HepG2 (cell line): ENCODE results near the gene FOXL3. TPM values are rescaled to one million over a fixed set of nuclear protein-coding genes. Genes with fewer than 3 reads are reported as not detected.

Experiments
- MTA3 ChIP-seq: sonication (generic); formaldehyde crosslinking; IDR thresholded peaks from 2 replicates; pipeline ENCODE4 v1.4.0; 2020; ENCODE audit warnings: missing genetic modification reagents
- SOX5 ChIP-seq: IDR thresholded peaks from 2 replicates; pipeline ENCODE4 v1.6.1; 2016; ENCODE audit warnings: borderline replicate concordance
- XBP1 ChIP-seq: sonication (generic); formaldehyde crosslinking; IDR thresholded peaks from 2 replicates; pipeline ENCODE4 v1.5.0; 2020; ENCODE audit warnings: missing genetic modification reagents
- ZNF558 ChIP-seq: sonication (generic); formaldehyde crosslinking; IDR thresholded peaks from 2 replicates; pipeline ENCODE4 v1.9.0; 2022; ENCODE audit warnings: mild to moderate bottlenecking, missing genetic modification reagents, borderline replicate concordance
- ZNF737 ChIP-seq: sonication (generic); formaldehyde crosslinking; IDR thresholded peaks from 2 replicates; pipeline ENCODE4 v1.5.0; 2020; ENCODE audit warnings: missing genetic modification reagents, mild to moderate bottlenecking, borderline replicate concordance
- polyA plus RNA-seq, 8 experiments: library from polyadenylated mRNA; depleted of rRNA in 3 of 8; stranded (reverse) in 7 of 8; unstranded in 1 of 8; fragments of >200 nt; fragmentation: Illumina TruSeq in 4 of 8; extraction: Trizol in 4 of 8; gene quantifications; 2 replicates each; pipeline versions ENCODE4 v1.2.1 to v1.2.3, GENCODE V29; 2011 to 2016; ENCODE audit warnings: low read depth in 4 of 8, missing spikeins in 1 of 8, mixed read lengths in 1 of 8; ENCODE audit not compliant: insufficient read depth in 1 of 8
- total RNA-seq, 5 experiments: library from RNA; depleted of rRNA; stranded (reverse); fragments of >200 nt; fragmentation: Illumina TruSeq; extraction: Trizol; gene quantifications; 2 replicates each; pipeline ENCODE4 v1.2.3, GENCODE V29; 2016; ENCODE audit warnings: low read depth in 1 of 5
- TF ChIP-seq, protein P1 (sequence below): sonication (generic); formaldehyde crosslinking; IDR thresholded peaks from one replicate; pipeline ENCODE4 v1.5.1; 2020; ENCODE audit warnings: mild to moderate bottlenecking, missing genetic modification reagents; ENCODE audit errors: not compliant biosample characterization

The FOXL3 gene
- total and polyA plus RNA-seq, 2 of the 13 experiments (the other 11 are each of a cell fraction or from before 2014, with no cell fraction given): not detected

DNA sequence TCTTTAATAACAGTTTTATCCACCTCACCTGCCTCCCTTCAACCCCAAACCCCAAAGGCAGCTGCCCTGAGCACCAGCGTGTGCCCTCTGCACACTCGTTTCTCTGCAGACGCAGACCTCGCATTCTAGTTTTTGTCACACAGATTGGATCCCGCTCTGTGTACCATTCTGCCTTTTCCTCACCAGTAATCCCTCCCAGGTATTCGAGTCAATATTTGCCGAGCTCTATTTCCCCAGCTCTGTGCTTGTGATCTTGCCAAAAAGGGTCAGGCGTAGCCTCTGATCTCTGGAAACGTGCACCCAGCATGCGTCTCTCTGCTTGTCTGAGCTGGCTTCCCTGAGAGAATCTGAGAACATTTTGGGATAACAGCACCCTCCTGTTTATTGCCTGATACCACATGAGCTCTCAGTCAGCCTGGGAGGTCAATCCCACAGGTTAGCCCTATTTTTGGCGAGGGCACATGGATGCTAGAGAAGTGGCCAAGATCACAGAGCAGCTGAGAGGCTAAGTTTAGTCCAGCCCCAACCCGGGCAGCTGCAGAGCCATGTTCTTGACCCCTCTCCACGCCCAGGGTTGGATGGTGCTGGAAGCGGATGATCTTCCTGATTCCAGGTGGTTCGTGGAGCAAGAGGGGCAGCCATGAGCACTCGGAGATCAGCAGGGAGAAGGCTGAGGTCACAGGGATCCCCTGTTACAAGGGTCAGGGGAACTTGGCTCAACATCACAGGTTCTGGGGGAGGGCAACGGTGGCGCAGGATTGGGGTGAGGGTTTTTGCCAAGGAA is 29.1 kb downstream of the FOXL3 start (continued):
- TF ChIP-seq ZNF737 (CRISPR knock-in tag): no peak
- peak; percentile 81; the same call in 1 of the 2 replicates for TF ChIP-seq SOX5 (CRISPR knock-in tag)
- no peak for TF ChIP-seq MTA3 (CRISPR knock-in tag)
- peak; percentile 36; the same call in 1 of the 2 replicates for TF ChIP-seq ZNF558 (CRISPR knock-in tag)
- no peak for TF ChIP-seq XBP1 (CRISPR knock-in tag)
- TF ChIP-seq, protein P1, sequence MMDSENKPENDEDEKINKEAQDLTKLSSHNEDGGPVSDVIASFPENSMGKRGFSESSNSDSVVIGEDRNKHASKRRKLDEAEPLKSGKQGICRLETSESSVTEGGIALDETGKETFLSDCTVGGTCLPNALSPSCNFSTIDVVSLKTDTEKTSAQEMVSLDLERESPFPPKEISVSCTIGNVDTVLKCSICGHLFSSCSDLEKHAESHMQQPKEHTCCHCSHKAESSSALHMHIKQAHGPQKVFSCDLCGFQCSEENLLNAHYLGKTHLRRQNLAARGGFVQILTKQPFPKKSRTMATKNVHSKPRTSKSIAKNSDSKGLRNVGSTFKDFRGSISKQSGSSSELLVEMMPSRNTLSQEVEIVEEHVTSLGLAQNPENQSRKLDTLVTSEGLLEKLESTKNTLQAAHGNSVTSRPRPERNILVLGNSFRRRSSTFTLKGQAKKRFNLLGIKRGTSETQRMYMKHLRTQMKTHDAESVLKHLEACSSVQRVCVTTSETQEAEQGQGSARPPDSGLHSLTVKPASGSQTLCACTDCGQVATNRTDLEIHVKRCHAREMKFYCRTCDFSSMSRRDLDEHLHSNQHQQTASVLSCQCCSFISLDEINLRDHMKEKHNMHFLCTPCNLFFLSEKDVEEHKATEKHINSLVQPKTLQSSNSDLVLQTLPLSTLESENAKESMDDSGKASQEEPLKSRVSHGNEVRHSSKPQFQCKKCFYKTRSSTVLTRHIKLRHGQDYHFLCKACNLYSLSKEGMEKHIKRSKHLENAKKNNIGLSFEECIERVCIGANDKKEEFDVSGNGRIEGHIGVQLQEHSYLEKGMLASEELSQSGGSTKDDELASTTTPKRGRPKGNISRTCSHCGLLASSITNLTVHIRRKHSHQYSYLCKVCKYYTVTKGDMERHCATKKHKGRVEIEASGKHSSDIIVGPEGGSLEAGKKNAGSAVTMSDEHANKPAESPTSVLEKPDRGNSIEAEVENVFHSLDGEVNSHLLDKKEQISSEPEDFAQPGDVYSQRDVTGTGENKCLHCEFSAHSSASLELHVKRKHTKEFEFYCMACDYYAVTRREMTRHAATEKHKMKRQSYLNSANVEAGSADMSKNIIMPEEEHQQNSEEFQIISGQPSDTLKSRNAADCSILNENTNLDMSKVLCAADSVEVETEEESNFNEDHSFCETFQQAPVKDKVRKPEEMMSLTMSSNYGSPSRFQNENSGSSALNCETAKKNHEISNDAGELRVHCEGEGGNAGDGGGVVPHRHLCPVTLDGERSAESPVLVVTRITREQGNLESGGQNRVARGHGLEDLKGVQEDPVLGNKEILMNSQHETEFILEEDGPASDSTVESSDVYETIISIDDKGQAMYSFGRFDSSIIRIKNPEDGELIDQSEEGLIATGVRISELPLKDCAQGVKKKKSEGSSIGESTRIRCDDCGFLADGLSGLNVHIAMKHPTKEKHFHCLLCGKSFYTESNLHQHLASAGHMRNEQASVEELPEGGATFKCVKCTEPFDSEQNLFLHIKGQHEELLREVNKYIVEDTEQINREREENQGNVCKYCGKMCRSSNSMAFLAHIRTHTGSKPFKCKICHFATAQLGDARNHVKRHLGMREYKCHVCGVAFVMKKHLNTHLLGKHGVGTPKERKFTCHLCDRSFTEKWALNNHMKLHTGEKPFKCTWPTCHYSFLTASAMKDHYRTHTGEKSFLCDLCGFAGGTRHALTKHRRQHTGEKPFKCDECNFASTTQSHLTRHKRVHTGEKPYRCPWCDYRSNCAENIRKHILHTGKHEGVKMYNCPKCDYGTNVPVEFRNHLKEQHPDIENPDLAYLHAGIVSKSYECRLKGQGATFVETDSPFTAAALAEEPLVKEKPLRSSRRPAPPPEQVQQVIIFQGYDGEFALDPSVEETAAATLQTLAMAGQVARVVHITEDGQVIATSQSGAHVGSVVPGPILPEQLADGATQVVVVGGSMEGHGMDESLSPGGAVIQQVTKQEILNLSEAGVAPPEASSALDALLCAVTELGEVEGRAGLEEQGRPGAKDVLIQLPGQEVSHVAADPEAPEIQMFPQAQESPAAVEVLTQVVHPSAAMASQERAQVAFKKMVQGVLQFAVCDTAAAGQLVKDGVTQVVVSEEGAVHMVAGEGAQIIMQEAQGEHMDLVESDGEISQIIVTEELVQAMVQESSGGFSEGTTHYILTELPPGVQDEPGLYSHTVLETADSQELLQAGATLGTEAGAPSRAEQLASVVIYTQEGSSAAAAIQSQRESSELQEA: no peak
